Activated T-cell treated with anti-CD3 and anti-CD28 coated beads, Interleukin-2, amount 50 U/mL, for 24 hours (primary cell): ENCODE results near the gene CKAP2L.

Experiments
- DNase-seq: peaks from one replicate; pipeline ENCODE4 v3.0.0-alpha.2; 2020
- H3K27ac Mint-ChIP-seq: 2 replicates; pipeline ENCODE4 v1.8.0; 2020; ENCODE audit warnings: mild to moderate bottlenecking, mixed read lengths
- H3K27me3 Mint-ChIP-seq: 2 replicates; pipeline ENCODE4 v1.8.0; 2020; ENCODE audit warnings: mixed read lengths
- H3K36me3 Mint-ChIP-seq: 2 replicates; pipeline ENCODE4 v1.8.0; 2020; ENCODE audit warnings: low read depth, mixed read lengths
- H3K4me1 Mint-ChIP-seq: 2 replicates; pipeline ENCODE4 v1.8.0; 2020; ENCODE audit warnings: low read depth, mixed read lengths
- H3K4me3 Mint-ChIP-seq: 2 replicates; pipeline ENCODE4 v1.8.0; 2020; ENCODE audit warnings: mild to moderate bottlenecking, moderate library complexity, mixed read lengths
- H3K9me3 Mint-ChIP-seq: 2 replicates; pipeline ENCODE4 v1.8.0; 2020; ENCODE audit warnings: mixed read lengths

Gene CKAP2L

DNA sequence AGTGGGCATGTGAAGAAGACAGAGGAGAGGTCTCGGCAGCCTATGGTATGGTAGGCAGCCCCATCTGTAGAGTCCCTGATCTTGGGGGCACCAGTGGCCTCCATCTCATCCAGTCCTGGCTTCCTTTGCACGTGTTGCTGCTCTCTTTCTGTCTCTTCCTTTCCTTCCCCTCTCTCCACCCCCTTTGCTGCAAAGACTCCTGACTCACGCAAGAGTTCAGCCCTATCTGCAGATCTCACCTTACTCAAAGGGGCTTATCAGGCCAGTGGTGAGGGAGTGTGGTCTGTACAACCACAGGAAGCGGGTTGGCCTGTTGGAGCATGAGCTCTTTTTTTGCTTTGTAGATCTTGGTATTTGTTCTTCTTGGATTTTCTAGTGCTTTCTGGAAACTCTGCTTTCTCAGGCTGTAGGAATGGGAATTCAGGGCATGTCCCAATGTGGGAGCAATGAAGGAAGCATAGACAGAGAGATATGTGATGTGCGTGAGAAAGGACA, 58.2 kb downstream of the CKAP2L start:
- Mint-ChIP-seq H3K27me3 (peaks cover 13% of the 10 kb centered on the region), H3K36me3 (no peaks in the 10 kb centered on the region), H3K4me3 (no peak overlapping the region), H3K9me3 (no peaks in the 10 kb centered on the region), H3K4me1 (peaks cover 38% of the 10 kb centered on the region), H3K27ac (peak overlapping the region; percentile 15)
- DNase-seq = no peak

DNA sequence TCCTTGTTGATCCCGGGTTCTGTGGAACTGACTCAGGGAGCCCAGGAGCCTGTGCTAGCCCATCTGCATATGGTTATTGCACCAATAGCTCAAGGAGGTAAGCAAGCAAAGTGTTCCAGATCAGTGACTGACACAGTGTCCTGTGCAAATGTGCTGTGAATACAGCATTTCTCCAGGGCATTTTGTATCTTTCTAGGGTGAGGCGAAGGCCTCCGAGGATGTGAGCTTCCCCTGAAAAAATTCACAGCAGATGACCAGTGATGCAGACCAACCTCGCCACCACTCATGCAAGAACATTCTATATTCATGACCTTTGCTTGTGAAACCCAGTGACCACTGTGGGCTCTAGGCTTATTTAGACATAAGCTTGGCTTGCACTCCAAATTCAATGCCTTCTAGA, 58.8 kb downstream of the CKAP2L start:
- Mint-ChIP-seq H3K4me3 (no peak overlapping the region), H3K27me3 (peaks cover 13% of the 10 kb centered on the region), H3K4me1 (peaks cover 38% of the 10 kb centered on the region), H3K27ac (no peak overlapping the region), H3K9me3 (no peaks in the 10 kb centered on the region), H3K36me3 (no peaks in the 10 kb centered on the region)
- no peak for DNase-seq

DNA sequence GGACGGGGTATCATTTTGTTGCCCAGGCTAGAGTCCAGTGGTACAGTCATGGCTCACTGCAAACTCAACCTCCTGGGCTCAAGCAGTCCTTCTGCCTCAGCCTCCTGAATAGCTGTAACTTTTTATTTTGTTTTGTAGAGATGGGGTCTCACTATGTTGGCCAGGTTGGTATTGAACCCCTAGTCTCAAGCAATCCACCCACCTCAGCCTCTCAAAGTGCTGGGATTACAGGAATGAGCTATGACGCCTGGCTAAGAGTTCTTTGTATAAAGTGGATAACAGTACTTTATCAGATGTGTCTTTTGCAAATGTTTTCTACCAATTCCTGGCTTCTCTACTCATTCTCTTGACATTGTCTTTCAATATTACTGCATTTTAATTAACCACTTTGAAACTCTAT, 60.7 kb downstream of the CKAP2L start:
- Mint-ChIP-seq H3K4me3 (no peak overlapping the region), H3K4me1 (peaks cover 37% of the 10 kb centered on the region), H3K9me3 (no peaks in the 10 kb centered on the region), H3K27me3 (peaks cover 8% of the 10 kb centered on the region), H3K36me3 (no peaks in the 10 kb centered on the region), H3K27ac (no peak overlapping the region)
- DNase-seq = no peak

DNA sequence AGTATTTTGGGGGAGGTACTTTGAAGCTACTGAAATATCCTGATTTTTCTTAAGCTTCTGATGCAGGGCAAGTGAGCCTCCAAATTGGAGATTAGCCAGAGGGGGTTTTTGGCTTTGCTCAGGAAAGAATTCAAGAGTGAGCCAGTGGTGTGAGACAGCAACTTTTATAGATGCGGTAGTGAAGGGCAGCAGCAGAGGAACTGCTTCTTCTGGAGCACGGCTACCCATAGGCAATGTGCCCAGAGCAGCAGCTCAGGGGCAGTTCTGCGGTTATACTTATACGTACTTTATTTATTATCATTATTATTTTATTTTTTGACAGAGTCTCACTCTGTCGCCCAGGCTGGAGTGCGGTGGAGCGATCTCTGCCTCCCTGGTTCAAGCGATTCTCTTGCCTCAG, 63.4 kb downstream of the CKAP2L start:
- Mint-ChIP-seq H3K9me3 (no peaks in the 10 kb centered on the region), H3K27me3 (peaks cover 5% of the 10 kb centered on the region), H3K4me1 (peaks cover 13% of the 10 kb centered on the region), H3K27ac (no peak overlapping the region), H3K4me3 (no peak overlapping the region), H3K36me3 (no peaks in the 10 kb centered on the region)
- DNase-seq = no peak

DNA sequence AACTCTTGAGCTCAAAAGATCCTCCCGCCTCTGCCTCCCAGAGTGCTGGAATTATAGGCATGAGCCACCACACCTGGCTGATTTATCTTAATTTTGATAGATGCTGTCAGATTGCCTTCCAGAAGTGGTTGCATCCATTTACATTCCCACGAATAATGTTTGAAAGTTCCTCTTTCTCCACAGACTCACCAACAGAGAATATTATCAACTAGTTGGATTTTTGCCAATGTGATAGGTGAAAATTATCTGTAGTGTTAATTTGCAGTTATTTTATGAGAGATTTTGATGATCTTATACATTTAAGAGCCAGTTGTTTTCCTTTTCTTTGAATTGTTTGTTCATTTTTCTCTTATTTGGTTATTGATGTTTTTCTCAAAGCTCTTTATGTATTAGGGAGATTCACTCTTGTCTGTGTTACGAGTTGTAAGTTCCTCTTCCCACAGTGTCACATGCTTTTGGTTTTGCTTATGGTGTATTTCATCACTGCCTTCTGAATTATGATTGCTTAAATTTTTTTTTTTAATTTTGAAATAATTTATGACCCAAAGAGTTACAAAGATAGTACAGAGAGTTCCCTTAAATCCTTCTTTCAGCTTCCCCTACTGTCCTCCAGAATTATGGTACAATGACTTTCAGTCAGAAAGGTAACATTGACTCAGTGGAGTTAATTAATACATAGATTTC, 64.3 kb downstream of the CKAP2L start:
- no peak overlapping the region for H3K27ac Mint-ChIP-seq
- H3K27me3 Mint-ChIP-seq = peaks cover 5% of the 10 kb centered on the region
- H3K4me3 Mint-ChIP-seq = no peak overlapping the region
- no peaks in the 10 kb centered on the region for H3K36me3 Mint-ChIP-seq
- H3K9me3 Mint-ChIP-seq = no peaks in the 10 kb centered on the region
- peaks cover 6% of the 10 kb centered on the region for H3K4me1 Mint-ChIP-seq
- DNase-seq = no peak

DNA sequence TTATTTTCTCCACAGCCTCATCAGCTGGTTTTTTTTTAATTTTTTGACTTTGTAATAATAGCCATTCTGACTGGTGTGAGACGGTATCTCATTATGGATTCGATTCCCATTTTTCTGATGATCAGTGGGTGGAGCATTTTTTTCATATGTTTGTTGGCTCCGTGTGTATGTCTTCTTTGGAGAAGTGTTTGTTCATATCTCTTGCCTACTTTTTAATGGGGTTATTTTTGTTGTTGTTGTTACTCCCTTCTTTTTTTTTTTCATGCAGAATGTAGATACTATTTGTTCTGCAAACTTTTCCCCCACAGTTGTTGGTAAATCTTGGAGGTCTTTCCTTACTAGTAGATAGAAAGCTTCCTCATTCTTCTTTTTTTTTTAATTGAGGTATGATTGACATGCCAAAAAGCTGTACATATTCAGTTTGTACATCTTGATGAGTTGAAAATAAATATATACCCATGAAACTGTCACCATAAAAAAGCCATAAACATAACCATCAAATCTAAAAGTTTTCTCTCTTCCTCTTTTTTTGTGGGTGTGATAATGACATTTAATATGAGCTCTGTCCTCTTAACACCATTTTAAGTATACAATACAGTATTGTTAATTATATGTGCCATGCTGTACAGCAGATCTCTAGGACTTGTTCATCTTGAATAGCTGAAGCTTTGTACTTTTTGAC, 65.4 kb downstream of the CKAP2L start:
- peaks cover 6% of the 10 kb centered on the region for H3K4me1 Mint-ChIP-seq
- no peaks in the 10 kb centered on the region for H3K36me3 Mint-ChIP-seq
- H3K4me3 Mint-ChIP-seq = no peak overlapping the region
- DNase-seq = no peak
- H3K27me3 Mint-ChIP-seq = peaks cover 3% of the 10 kb centered on the region
- no peak overlapping the region for H3K27ac Mint-ChIP-seq
- no peaks in the 10 kb centered on the region for H3K9me3 Mint-ChIP-seq

DNA sequence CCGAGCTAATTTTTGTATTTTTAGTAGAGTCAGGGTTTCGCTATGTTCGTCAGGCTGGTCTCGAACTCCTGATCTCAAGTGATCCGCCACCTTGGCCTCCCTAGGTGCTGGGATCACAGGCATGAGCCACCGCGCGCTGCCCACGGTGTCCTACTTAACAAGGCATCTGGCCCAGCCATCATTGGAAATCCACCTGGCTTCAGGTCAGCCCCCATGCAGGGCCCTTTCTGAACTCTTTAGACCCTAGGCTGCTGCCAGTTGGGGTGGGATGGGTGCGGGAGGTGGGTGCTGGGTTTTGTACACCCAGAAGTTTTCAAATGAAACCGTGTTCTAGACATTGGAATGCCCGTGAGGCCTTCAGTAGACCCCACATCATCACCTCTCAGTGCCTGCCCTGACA, 70.2 kb downstream of the CKAP2L start:
- peaks cover 32% of the 10 kb centered on the region for H3K4me1 Mint-ChIP-seq
- no peak overlapping the region for H3K27ac Mint-ChIP-seq
- H3K4me3 Mint-ChIP-seq = no peak overlapping the region
- no peaks in the 10 kb centered on the region for H3K27me3 Mint-ChIP-seq
- no peaks in the 10 kb centered on the region for H3K36me3 Mint-ChIP-seq
- DNase-seq = no peak
- H3K9me3 Mint-ChIP-seq = no peaks in the 10 kb centered on the region

DNA sequence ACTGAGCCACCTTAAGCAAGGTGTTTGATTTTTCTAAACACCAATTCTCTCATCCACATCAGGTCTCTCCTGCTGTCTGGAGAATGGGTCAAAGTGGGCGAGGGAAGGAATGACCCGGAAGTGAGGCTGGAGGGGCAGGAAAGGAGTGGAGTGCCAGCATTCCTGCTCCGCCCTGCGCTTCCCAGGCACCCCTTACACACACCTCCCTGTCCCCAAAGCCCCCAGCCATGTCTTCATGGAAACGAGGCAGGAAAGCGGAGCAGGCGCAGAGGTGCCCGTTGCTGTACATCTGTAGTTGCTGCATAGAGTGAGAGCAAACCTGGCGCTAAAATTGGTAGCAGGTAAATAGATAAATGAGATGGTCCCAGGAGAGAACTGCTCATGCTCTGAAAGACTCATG, 70.8 kb downstream of the CKAP2L start:
- no peaks in the 10 kb centered on the region for H3K36me3 Mint-ChIP-seq
- H3K4me1 Mint-ChIP-seq = peaks cover 32% of the 10 kb centered on the region
- no peaks in the 10 kb centered on the region for H3K27me3 Mint-ChIP-seq
- no peak for DNase-seq
- peak overlapping the region; percentile 23 for H3K27ac Mint-ChIP-seq
- H3K4me3 Mint-ChIP-seq = no peak overlapping the region
- no peaks in the 10 kb centered on the region for H3K9me3 Mint-ChIP-seq

DNA sequence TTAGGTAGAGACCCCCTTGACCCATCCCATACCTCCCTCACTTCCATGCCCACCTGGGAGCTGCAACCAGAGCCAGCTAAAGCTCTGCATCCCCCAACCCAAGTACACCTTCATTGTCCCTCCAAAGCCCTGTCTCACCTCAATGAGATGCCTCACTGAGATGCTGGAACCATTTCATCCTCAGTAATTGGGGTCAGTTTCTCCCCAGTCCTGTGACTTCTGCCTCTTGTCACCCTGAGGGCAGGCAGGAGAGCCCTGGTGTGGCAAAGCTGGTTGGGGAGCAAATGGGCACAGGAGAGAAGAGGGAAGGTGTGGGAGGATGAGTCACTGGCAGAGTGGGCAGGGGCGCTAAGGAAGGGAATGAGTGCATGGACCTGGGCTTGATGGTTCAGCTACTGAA, 71.5 kb downstream of the CKAP2L start:
- no peaks in the 10 kb centered on the region for H3K9me3 Mint-ChIP-seq
- H3K27ac Mint-ChIP-seq = peak overlapping the region; percentile 82
- no peaks in the 10 kb centered on the region for H3K27me3 Mint-ChIP-seq
- no peaks in the 10 kb centered on the region for H3K36me3 Mint-ChIP-seq
- peak; percentile 54 for DNase-seq
- H3K4me1 Mint-ChIP-seq = peaks cover 32% of the 10 kb centered on the region
- peak overlapping the region; percentile 54 for H3K4me3 Mint-ChIP-seq

DNA sequence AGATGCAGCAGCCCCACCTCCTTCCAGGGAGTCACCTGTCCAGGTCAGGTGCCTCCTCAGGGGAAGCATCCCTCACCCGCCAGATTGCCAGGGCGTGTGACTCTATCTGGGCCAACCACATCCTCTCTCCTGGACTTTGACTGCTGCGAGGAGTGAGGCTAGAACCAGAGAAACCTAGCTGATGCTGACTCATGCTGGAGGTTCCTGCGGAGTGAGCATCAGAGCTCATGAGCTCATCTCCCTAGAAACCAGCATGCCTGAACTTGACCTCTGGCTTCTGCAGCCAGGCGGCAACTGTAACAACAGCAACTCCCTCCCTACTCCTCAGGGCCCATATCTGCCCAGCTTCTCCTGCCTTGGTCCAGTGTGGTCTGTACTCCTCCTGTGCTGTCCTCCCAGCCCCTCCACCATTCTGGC, 71.9 kb downstream of the CKAP2L start:
- Mint-ChIP-seq H3K27me3 (no peaks in the 10 kb centered on the region), H3K4me3 (peak overlapping the region; percentile 54), H3K27ac (peak overlapping the region; percentile 82), H3K9me3 (no peaks in the 10 kb centered on the region), H3K4me1 (peaks cover 32% of the 10 kb centered on the region), H3K36me3 (no peaks in the 10 kb centered on the region)
- peak; percentile 58 for DNase-seq

DNA sequence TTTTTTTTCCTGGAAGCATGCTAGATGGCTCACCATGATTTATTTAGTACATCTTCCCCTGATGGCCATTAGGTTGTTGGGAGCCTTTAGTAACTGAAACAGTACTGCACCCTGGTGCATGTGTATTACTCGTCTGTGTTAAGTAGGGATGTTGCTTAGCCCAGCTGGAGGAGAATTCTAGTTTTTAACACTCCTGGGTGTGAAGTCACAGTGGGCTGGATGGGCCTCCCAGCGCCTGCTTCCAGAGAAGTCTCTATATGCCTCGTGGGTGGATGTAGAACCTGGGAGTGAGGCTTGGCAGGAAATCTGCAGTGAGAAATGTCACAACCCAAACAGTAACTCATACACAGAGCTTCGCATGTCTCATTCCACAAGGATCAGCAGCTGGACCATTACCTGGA, 72.5 kb downstream of the CKAP2L start:
- no peak for DNase-seq
- Mint-ChIP-seq H3K4me1 (peaks cover 32% of the 10 kb centered on the region), H3K27me3 (no peaks in the 10 kb centered on the region), H3K4me3 (no peak overlapping the region), H3K36me3 (no peaks in the 10 kb centered on the region), H3K27ac (peak overlapping the region; percentile 82), H3K9me3 (no peaks in the 10 kb centered on the region)

DNA sequence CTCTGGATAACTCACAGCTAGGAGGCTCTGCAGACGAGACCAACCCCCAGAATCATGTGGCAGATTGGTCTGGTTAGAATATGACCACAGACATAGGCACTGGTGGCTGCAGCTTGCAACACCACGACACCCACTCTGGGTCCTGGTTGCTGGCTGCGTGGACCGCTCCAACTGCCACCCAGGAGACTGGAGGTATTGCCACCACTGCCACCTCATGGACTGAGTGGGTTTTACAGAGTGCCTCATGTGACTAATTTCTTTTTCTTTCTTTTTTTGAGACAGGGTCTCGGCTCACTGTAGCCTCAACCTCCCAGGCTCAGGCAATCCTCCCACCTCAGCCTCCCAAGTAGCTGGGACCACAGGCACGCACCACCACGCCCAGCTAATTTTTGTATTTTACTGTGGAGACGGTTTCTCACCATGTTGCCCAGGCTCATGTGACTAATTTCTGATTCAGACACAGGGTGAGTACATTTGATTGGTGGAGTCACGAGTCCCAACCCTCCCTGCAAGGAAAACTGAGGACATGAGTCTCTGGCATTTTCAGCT, 73.5 kb downstream of the CKAP2L start:
- H3K9me3 Mint-ChIP-seq = no peaks in the 10 kb centered on the region
- peak overlapping the region; percentile 63 for H3K27ac Mint-ChIP-seq
- DNase-seq = peak; percentile 67
- peak overlapping the region; percentile 40 for H3K4me3 Mint-ChIP-seq
- peaks cover 32% of the 10 kb centered on the region for H3K4me1 Mint-ChIP-seq
- no peaks in the 10 kb centered on the region for H3K27me3 Mint-ChIP-seq
- no peaks in the 10 kb centered on the region for H3K36me3 Mint-ChIP-seq

DNA sequence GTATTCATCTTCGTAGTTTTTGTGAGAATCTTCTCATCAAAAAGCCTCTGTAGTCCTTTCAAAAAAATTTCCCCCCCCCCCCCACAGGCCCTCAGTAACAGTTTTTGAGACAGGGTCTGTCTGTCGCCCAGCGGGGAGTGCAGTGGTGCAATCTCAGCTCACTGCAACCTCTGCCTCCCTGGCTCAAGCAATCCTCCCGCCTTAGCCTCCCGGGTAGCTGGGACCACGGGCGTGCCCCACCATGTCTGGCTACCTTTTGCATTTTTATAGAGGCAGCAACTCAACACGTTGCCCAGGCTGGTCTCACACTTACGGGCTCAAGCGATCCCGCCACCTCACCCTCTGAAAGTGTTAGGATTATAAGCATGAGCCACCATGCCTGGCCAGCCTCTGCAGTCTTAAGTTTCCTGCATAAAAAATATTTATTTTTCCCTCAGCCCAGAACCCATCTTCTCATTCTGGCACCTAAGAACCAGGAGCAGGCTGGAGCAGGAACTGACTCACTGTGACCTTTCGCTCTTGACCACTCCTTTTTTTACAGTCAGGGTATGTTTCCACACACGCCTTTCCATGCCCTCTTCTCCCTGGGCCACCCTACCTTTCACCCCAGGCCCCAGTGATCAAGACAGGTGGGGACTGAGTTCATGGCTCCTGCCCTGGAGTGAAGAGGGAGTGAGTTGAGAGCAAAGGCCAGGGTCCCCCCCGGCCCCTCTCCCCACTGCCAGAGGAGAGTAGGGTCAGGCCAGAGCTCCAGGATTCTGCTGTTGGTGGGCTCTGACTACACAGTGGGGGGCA, 76.1 kb downstream of the CKAP2L start:
- no peaks in the 10 kb centered on the region for H3K27me3 Mint-ChIP-seq
- H3K4me3 Mint-ChIP-seq = no peak overlapping the region
- H3K27ac Mint-ChIP-seq = no peak overlapping the region
- H3K36me3 Mint-ChIP-seq = no peaks in the 10 kb centered on the region
- DNase-seq = no peak
- H3K4me1 Mint-ChIP-seq = peaks cover 32% of the 10 kb centered on the region
- H3K9me3 Mint-ChIP-seq = no peaks in the 10 kb centered on the region

DNA sequence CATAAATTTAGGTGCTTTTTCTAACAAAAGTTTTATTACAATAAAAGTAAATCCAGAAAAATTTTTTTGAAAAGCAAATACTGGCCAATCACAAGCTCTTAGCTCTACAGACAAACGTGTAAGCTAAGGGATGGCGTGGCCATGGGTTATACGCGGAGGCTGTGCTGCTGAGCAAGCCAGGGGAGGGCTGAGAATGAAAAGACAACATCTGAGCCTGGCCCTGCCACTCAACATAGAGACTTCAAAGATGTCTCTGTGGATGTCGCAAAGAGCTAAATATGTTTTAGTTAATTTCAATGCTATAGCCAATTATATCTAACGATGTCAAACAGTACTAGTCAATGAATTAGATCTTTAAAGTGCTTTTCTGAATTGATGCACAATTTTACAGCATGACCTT, 76.9 kb downstream of the CKAP2L start:
- no peak for DNase-seq
- Mint-ChIP-seq H3K4me3 (no peak overlapping the region), H3K27ac (no peak overlapping the region), H3K9me3 (no peaks in the 10 kb centered on the region), H3K4me1 (peaks cover 24% of the 10 kb centered on the region), H3K27me3 (no peaks in the 10 kb centered on the region), H3K36me3 (no peaks in the 10 kb centered on the region)
